Panc1 (cell line): ENCODE results near the gene EPHA7. TPM values are rescaled to one million over a fixed set of nuclear protein-coding genes. Genes with fewer than 3 reads are reported as not detected.

Experiments used
- ATAC-seq: fragments of 200-7000 bp; cut with Tn5 transposase; 2 replicates; pipeline ENCODE4 v1.9.1; 2020; ENCODE audit warnings: mild to moderate bottlenecking, moderate library complexity
- BruUV-seq: library from RNA; stranded (reverse); fragments of 400-500 nt; replicated peaks from 2 replicates; lab custom pipeline; 2021; lab: Mats Ljungman, UMichigan
- CTCF ChIA-PET: fragments of 300-600 bp; sonication (Branson Sonifier 250); formaldehyde crosslinking; loops from one replicate; lab custom pipeline; 2022; ENCODE audit warnings: antibody characterized with exemption; lab: Charles Lee
- POLR2A ChIA-PET: fragments of 300-600 bp; sonication (Branson Sonifier 250); formaldehyde crosslinking; loops from one replicate; lab custom pipeline; 2022; ENCODE audit warnings: antibody characterized with exemption; lab: Charles Lee
- DNase-seq: peaks from one replicate; pipeline ENCODE4 v3.0.0-alpha.2; 2010; ENCODE audit warnings: low read depth, low spot score
- H3K27ac ChIP-seq: 2 replicates; pipeline ENCODE4 v1.5.1; 2011; ENCODE audit warnings: mild to moderate bottlenecking, low read length, inconsistent platforms
- H3K27me3 ChIP-seq: fragments of 200-500 bp; sonication (Bioruptor generic); 2 replicates; pipeline ENCODE4 v1.6.0; 2014; ENCODE audit warnings: low read length, inconsistent platforms; ENCODE audit not compliant: control insufficient read depth, insufficient read depth
- H3K36me3 ChIP-seq: fragments of 200-500 bp; sonication (Bioruptor generic); 2 replicates; pipeline ENCODE4 v1.5.1; 2014; ENCODE audit warnings: inconsistent platforms, mild to moderate bottlenecking, low read length, moderate library complexity; ENCODE audit not compliant: control insufficient read depth, insufficient read depth
- H3K4me1 ChIP-seq: 2 replicates; pipeline ENCODE4 v1.5.1; 2011; ENCODE audit warnings: inconsistent platforms, mild to moderate bottlenecking, low read length, moderate library complexity; ENCODE audit not compliant: control insufficient read depth, insufficient read depth
- H3K4me3 ChIP-seq, 2 experiments: 2 replicates each; pipeline ENCODE4 v1.5.1; 2011 to 2012; ENCODE audit warnings: low read depth in 2 of 2, low read length in 2 of 2, mild to moderate bottlenecking in 2 of 2, inconsistent platforms in 1 of 2, moderate library complexity in 1 of 2
- H3K9me3 ChIP-seq: fragments of 200-500 bp; sonication (Bioruptor generic); 2 replicates; pipeline ENCODE4 v1.5.1; 2014; ENCODE audit warnings: low read depth, mild to moderate bottlenecking, inconsistent platforms, low read length, moderate library complexity; ENCODE audit not compliant: control insufficient read depth, insufficient read depth
- POLR2AphosphoS5 ChIP-seq: IDR thresholded peaks from 2 replicates; pipeline ENCODE4 v1.6.1; 2012; ENCODE audit warnings: mild to moderate bottlenecking, low read depth, low read length, moderate library complexity
- SIN3A ChIP-seq: IDR thresholded peaks from 2 replicates; pipeline ENCODE4 v1.6.1; 2012; ENCODE audit warnings: low read depth, mild to moderate bottlenecking, low read length, moderate library complexity, borderline replicate concordance; ENCODE audit not compliant: insufficient read depth
- TCF7L2 ChIP-seq: IDR thresholded peaks from 2 replicates; pipeline ENCODE4 v1.6.1; 2011; ENCODE audit warnings: mild to moderate bottlenecking, low read depth, low read length, inconsistent platforms
- in situ Hi-C: cut with HindIII; loops from 2 replicates; pipeline ENCODE4 v1.10.0; 2016; ENCODE audit warnings: low sequenced_read_pairs, low pct_unique_long_range_greater_than_20kb
- intact Hi-C: fragments of 100-400 bp; cut with micrococcal nuclease; formaldehyde crosslinking; loops from one replicate; pipeline ENCODE4 v1.10.0; 2022; ENCODE audit not compliant: unreplicated experiment
- total RNA-seq: library from RNA; stranded (reverse); gene quantifications from one replicate; pipeline ENCODE4 v1.2.1, GENCODE V29; 2021; ENCODE audit not compliant: unreplicated experiment
- TF ChIP-seq, protein P1 (sequence below), 2 experiments: IDR thresholded peaks; 2 replicates each; pipeline ENCODE4 v1.6.1; 2011 to 2012; ENCODE audit warnings: low read depth in 2 of 2, control low read depth in 1 of 2, low read length in 1 of 2, mild to moderate bottlenecking in 1 of 2, moderate library complexity in 1 of 2; ENCODE audit not compliant: insufficient read depth in 1 of 2
- TF ChIP-seq, protein P2 (sequence below): fragments of 450-650 bp; IDR thresholded peaks from 2 replicates; pipeline ENCODE4 v1.5.1; 2017; ENCODE audit warnings: mild to moderate bottlenecking

Gene EPHA7
- total RNA-seq, 1 experiment from 2014 or later: 8.6 TPM

DNA sequence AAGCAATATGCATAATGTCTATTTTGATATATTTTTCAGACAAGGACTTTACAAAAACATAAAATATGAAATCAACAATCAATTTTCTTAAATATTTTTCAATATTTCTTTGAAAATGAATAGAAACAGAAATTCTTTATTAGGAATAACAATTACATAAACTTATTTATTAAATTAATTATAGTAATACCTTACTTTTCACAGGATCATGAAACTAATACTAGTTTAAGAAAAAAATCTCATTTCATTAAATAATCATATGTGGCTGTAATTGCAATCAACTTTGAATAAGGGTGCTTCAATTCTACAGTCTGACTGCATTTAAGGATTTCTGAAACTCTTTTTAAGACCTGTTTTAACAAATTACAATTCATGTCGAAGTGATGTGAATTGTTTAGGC lies 26.6 kb downstream of the EPHA7 start:
- intact Hi-C loops (no loop called here), in situ Hi-C loops (no loop called here)
- CTCF ChIA-PET: no interaction called here
- TF ChIP-seq, protein P1, sequence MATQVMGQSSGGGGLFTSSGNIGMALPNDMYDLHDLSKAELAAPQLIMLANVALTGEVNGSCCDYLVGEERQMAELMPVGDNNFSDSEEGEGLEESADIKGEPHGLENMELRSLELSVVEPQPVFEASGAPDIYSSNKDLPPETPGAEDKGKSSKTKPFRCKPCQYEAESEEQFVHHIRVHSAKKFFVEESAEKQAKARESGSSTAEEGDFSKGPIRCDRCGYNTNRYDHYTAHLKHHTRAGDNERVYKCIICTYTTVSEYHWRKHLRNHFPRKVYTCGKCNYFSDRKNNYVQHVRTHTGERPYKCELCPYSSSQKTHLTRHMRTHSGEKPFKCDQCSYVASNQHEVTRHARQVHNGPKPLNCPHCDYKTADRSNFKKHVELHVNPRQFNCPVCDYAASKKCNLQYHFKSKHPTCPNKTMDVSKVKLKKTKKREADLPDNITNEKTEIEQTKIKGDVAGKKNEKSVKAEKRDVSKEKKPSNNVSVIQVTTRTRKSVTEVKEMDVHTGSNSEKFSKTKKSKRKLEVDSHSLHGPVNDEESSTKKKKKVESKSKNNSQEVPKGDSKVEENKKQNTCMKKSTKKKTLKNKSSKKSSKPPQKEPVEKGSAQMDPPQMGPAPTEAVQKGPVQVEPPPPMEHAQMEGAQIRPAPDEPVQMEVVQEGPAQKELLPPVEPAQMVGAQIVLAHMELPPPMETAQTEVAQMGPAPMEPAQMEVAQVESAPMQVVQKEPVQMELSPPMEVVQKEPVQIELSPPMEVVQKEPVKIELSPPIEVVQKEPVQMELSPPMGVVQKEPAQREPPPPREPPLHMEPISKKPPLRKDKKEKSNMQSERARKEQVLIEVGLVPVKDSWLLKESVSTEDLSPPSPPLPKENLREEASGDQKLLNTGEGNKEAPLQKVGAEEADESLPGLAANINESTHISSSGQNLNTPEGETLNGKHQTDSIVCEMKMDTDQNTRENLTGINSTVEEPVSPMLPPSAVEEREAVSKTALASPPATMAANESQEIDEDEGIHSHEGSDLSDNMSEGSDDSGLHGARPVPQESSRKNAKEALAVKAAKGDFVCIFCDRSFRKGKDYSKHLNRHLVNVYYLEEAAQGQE (IDR thresholded peaks at IDR 0.05; ENCODE audit: insufficient read depth in 1 of 2, low read depth in 2 of 2, low read length in 1 of 2): no peak
- TF ChIP-seq TCF7L2: no peak
- no peak for TF ChIP-seq SIN3A
- TF ChIP-seq, protein P2, sequence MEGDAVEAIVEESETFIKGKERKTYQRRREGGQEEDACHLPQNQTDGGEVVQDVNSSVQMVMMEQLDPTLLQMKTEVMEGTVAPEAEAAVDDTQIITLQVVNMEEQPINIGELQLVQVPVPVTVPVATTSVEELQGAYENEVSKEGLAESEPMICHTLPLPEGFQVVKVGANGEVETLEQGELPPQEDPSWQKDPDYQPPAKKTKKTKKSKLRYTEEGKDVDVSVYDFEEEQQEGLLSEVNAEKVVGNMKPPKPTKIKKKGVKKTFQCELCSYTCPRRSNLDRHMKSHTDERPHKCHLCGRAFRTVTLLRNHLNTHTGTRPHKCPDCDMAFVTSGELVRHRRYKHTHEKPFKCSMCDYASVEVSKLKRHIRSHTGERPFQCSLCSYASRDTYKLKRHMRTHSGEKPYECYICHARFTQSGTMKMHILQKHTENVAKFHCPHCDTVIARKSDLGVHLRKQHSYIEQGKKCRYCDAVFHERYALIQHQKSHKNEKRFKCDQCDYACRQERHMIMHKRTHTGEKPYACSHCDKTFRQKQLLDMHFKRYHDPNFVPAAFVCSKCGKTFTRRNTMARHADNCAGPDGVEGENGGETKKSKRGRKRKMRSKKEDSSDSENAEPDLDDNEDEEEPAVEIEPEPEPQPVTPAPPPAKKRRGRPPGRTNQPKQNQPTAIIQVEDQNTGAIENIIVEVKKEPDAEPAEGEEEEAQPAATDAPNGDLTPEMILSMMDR: no peak
- no TSS peak for BruUV-seq
- ATAC-seq: no peak
- Histone ChIP-seq H3K27me3 (no peaks in the 10 kb centered on the region), H3K9me3 (no peaks in the 10 kb centered on the region), H3K36me3 (no peaks in the 10 kb centered on the region), H3K27ac (no peak overlapping the region), H3K4me3 (no peak overlapping the region), H3K4me1 (peaks cover 9% of the 10 kb centered on the region; the same call in 1 of the 2 replicates)
- no peak for DNase-seq
- POLR2A ChIA-PET: no interaction called here

GRCh38 chr6:93391965-93392364 lies 27.4 kb downstream of the EPHA7 start:
- intact Hi-C loops (no loop called here), in situ Hi-C loops (no loop called here)
- no TSS peak for BruUV-seq
- ATAC-seq (no peak), DNase-seq (no peak)
- Histone ChIP-seq H3K4me3 (no peak overlapping the region), H3K27ac (no peak overlapping the region), H3K36me3 (no peaks in the 10 kb centered on the region), H3K9me3 (no peaks in the 10 kb centered on the region), H3K27me3 (no peaks in the 10 kb centered on the region), H3K4me1 (peaks cover 9% of the 10 kb centered on the region; the same call in 1 of the 2 replicates)
- ChIA-PET CTCF (no interaction called here), POLR2A (interaction anchor here (0.6 kb wide), 1 partner anchor 1473 kb away, joined by 3 read pairs; no protein-coding TSS in a partner anchor)
- TF ChIP-seq SIN3A: no peak
- TF ChIP-seq, protein P2: no peak
- TF ChIP-seq TCF7L2: no peak
- TF ChIP-seq, protein P1 (IDR thresholded peaks at IDR 0.05; ENCODE audit: insufficient read depth in 1 of 2, low read depth in 2 of 2, low read length in 1 of 2): no peak
- TF ChIP-seq POLR2AphosphoS5: no peak
